ENCODE data around the gene RTKN. TPM values are rescaled to one million over a fixed set of nuclear protein-coding genes. Genes with fewer than 3 reads are reported as not detected.

Gene RTKN
- total and polyA plus RNA-seq, 2 of the 13 experiments (the other 11 are each of a cell fraction or from before 2014, with no cell fraction given): 159 to 166 TPM

DNA sequence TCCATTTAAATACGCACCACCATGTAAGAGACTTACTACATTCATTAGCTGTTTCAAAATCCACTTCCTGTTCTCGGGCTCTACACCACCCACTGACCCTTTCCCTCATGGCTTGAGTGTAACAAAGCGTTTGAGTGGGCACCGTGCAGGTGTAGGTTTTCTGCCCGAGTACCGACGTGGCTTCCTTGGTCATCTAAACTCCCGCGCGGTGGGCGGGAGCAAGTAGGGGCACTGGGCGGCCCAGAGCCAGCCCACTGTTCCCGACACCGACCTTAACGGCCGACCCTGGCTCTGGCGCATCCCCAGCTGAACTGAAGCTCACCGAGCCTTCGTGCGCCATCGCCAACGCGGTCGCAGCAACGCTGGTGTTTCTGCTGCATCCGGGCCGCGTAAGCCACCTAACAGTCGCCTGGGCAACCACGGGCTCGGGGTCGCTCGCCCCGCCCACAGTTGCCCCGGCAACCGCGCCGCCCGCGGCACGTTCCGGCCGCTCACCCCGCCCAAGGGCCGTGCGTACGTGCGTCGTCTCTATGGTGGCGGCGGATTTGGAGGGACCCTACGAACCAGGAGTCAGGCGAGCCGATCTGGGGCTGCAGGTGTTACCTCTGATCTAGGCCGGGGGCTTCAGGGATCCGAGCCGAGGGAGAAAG, 20.4 kb downstream of the RTKN start, which contains the start of the genes C2orf81 and WDR54 (continued):
- TF ChIP-seq, protein P1, sequence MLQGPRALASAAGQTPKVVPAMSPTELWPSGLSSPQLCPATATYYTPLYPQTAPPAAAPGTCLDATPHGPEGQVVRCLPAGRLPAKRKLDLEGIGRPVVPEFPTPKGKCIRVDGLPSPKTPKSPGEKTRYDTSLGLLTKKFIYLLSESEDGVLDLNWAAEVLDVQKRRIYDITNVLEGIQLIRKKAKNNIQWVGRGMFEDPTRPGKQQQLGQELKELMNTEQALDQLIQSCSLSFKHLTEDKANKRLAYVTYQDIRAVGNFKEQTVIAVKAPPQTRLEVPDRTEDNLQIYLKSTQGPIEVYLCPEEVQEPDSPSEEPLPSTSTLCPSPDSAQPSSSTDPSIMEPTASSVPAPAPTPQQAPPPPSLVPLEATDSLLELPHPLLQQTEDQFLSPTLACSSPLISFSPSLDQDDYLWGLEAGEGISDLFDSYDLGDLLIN (CRISPR knock-in tag; IDR thresholded peaks at IDR 0.05; ENCODE audit: borderline replicate concordance): peak; percentile 67; the same call in 1 of the 2 replicates
- TF ChIP-seq ZNF792 (CRISPR knock-in tag; IDR thresholded peaks at IDR 0.05) (0 out of 2 replicates have a peak, but pooled peaks have one; percentile 23), ZNF737 (CRISPR knock-in tag; IDR thresholded peaks at IDR 0.05; ENCODE audit: borderline replicate concordance) (no peak), ZNF781 (CRISPR knock-in tag; IDR thresholded peaks at IDR 0.05; ENCODE audit: borderline replicate concordance, not compliant biosample characterization) (no peak), ZSCAN31 (CRISPR knock-in tag; IDR thresholded peaks at IDR 0.05; ENCODE audit: low read depth) (peak; percentile 62; the same call in 1 of the 2 replicates), ZNF83 (CRISPR knock-in tag; IDR thresholded peaks at IDR 0.05; ENCODE audit: borderline replicate concordance) (0 out of 2 replicates have a peak, but pooled peaks have one; percentile 83), NKX3-1 (CRISPR knock-in tag; IDR thresholded peaks at IDR 0.05) (0 out of 2 replicates have a peak, but pooled peaks have one; percentile 30), YY1 (IDR thresholded peaks at IDR 0.05; ENCODE audit: insufficient read depth, insufficient replicate concordance, low read depth, low read length) (peak; percentile 70), ZSCAN21 (CRISPR knock-in tag; IDR thresholded peaks at IDR 0.05; ENCODE audit: borderline replicate concordance) (peak; percentile 90), RFX1 (IDR thresholded peaks at IDR 0.05) (peak; percentile 99), KDM6A (CRISPR knock-in tag; IDR thresholded peaks at IDR 0.05; ENCODE audit: low read depth) (no peak), ZNF615 (CRISPR knock-in tag; IDR thresholded peaks at IDR 0.05; ENCODE audit: borderline replicate concordance) (0 out of 2 replicates have a peak, but pooled peaks have one; percentile 32), EZH2 (conservative IDR thresholded peaks at IDR 0.05; ENCODE audit: low read depth, low read length) (no peak), EEA1 (CRISPR knock-in tag; IDR thresholded peaks at IDR 0.05; ENCODE audit: borderline replicate concordance) (peak; percentile 47; the same call in 1 of the 2 replicates)
- TF ChIP-seq, protein P2, sequence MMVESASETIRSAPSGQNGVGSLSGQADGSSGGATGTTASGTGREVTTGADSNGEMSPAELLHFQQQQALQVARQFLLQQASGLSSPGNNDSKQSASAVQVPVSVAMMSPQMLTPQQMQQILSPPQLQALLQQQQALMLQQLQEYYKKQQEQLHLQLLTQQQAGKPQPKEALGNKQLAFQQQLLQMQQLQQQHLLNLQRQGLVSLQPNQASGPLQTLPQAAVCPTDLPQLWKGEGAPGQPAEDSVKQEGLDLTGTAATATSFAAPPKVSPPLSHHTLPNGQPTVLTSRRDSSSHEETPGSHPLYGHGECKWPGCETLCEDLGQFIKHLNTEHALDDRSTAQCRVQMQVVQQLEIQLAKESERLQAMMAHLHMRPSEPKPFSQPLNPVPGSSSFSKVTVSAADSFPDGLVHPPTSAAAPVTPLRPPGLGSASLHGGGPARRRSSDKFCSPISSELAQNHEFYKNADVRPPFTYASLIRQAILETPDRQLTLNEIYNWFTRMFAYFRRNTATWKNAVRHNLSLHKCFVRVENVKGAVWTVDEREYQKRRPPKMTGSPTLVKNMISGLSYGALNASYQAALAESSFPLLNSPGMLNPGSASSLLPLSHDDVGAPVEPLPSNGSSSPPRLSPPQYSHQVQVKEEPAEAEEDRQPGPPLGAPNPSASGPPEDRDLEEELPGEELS (CRISPR knock-in tag; IDR thresholded peaks at IDR 0.05): no peak
- TF ChIP-seq, protein P3, sequence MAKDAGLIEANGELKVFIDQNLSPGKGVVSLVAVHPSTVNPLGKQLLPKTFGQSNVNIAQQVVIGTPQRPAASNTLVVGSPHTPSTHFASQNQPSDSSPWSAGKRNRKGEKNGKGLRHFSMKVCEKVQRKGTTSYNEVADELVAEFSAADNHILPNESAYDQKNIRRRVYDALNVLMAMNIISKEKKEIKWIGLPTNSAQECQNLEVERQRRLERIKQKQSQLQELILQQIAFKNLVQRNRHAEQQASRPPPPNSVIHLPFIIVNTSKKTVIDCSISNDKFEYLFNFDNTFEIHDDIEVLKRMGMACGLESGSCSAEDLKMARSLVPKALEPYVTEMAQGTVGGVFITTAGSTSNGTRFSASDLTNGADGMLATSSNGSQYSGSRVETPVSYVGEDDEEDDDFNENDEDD (CRISPR knock-in tag; IDR thresholded peaks at IDR 0.05; ENCODE audit: borderline replicate concordance): peak; percentile 91; the same call in 1 of the 2 replicates
- TF ChIP-seq, protein P4, sequence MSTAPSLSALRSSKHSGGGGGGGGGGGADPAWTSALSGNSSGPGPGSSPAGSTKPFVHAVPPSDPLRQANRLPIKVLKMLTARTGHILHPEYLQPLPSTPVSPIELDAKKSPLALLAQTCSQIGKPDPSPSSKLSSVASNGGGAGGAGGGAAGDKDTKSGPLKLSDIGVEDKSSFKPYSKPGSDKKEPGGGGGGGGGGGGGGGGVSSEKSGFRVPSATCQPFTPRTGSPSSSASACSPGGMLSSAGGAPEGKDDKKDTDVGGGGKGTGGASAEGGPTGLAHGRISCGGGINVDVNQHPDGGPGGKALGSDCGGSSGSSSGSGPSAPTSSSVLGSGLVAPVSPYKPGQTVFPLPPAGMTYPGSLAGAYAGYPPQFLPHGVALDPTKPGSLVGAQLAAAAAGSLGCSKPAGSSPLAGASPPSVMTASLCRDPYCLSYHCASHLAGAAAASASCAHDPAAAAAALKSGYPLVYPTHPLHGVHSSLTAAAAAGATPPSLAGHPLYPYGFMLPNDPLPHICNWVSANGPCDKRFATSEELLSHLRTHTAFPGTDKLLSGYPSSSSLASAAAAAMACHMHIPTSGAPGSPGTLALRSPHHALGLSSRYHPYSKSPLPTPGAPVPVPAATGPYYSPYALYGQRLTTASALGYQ (CRISPR knock-in tag; IDR thresholded peaks at IDR 0.05): no peak
- TF ChIP-seq, protein P5, sequence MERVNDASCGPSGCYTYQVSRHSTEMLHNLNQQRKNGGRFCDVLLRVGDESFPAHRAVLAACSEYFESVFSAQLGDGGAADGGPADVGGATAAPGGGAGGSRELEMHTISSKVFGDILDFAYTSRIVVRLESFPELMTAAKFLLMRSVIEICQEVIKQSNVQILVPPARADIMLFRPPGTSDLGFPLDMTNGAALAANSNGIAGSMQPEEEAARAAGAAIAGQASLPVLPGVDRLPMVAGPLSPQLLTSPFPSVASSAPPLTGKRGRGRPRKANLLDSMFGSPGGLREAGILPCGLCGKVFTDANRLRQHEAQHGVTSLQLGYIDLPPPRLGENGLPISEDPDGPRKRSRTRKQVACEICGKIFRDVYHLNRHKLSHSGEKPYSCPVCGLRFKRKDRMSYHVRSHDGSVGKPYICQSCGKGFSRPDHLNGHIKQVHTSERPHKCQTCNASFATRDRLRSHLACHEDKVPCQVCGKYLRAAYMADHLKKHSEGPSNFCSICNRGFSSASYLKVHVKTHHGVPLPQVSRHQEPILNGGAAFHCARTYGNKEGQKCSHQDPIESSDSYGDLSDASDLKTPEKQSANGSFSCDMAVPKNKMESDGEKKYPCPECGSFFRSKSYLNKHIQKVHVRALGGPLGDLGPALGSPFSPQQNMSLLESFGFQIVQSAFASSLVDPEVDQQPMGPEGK (CRISPR knock-in tag; IDR thresholded peaks at IDR 0.05): no peak; the same call in 1 of the 2 replicates
